OCI-LY7 (cell line): ENCODE data around the gene TINAGL1. TPM values are rescaled to one million over a fixed set of nuclear protein-coding genes. Genes with fewer than 3 reads are reported as not detected.

Experiments
- BruUV-seq: library from RNA; stranded (reverse); fragments of 400-500 nt; replicated peaks from 2 replicates; lab custom pipeline; 2021; lab: Mats Ljungman, UMichigan
- CTCF ChIA-PET: fragments of 300-600 bp; sonication (Branson Sonifier 250); formaldehyde crosslinking; loops from one replicate; lab custom pipeline; 2022; ENCODE audit warnings: antibody characterized with exemption; ENCODE audit not compliant: unreplicated experiment; lab: Charles Lee
- POLR2A ChIA-PET: fragments of 300-600 bp; sonication (Branson Sonifier 250); formaldehyde crosslinking; loops from one replicate; lab custom pipeline; 2022; ENCODE audit warnings: antibody characterized with exemption; lab: Charles Lee
- DNase-seq: peaks from one replicate; pipeline ENCODE4 v3.0.0-alpha.2; 2015; ENCODE audit warnings: low spot score
- H2AFZ ChIP-seq: fragments of 200-600 bp; sonication (generic), shearing (Covaris generic); 2 replicates; pipeline ENCODE4 v1.6.1; 2014; ENCODE audit warnings: mild to moderate bottlenecking, antibody characterized with exemption, low read length, moderate library complexity
- H3K27ac ChIP-seq: fragments of 200-600 bp; sonication (generic); 2 replicates; pipeline ENCODE4 v1.5.1; 2014; ENCODE audit warnings: mixed run types, low read depth, mild to moderate bottlenecking, moderate library complexity, low read length, inconsistent platforms; ENCODE audit not compliant: poor library complexity, severe bottlenecking
- H3K36me3 ChIP-seq: fragments of 200-600 bp; sonication (generic); 2 replicates; pipeline ENCODE4 v1.6.1; 2014; ENCODE audit warnings: mild to moderate bottlenecking, antibody characterized with exemption, low read length, moderate library complexity, mixed read lengths; ENCODE audit not compliant: insufficient read depth
- H3K4me1 ChIP-seq: fragments of 200-600 bp; sonication (generic); 2 replicates; pipeline ENCODE4 v1.5.1; 2014; ENCODE audit warnings: mild to moderate bottlenecking, low read length; ENCODE audit not compliant: insufficient read depth, poor library complexity, severe bottlenecking
- H3K4me2 ChIP-seq: fragments of 200-600 bp; sonication (generic); 2 replicates; pipeline ENCODE4 v1.6.1; 2014; ENCODE audit warnings: mild to moderate bottlenecking, low read length
- H3K4me3 ChIP-seq: fragments of 200-600 bp; sonication (generic); 2 replicates; pipeline ENCODE4 v1.5.1; 2014; ENCODE audit warnings: mild to moderate bottlenecking, low read depth, low read length; ENCODE audit not compliant: poor library complexity, severe bottlenecking
- H3K79me2 ChIP-seq: fragments of 200-600 bp; sonication (generic); 2 replicates; pipeline ENCODE4 v1.6.1; 2016; ENCODE audit warnings: low read depth, mild to moderate bottlenecking, low read length, moderate library complexity, mixed read lengths; ENCODE audit not compliant: insufficient read depth
- H3K9me2 ChIP-seq: fragments of 200-600 bp; sonication (generic); 2 replicates; pipeline ENCODE4 v1.6.1; 2016; ENCODE audit warnings: mild to moderate bottlenecking, low read length, mixed read lengths; ENCODE audit not compliant: insufficient read depth
- H3K9me3 ChIP-seq: fragments of 200-600 bp; sonication (generic); 2 replicates; pipeline ENCODE4 v1.6.1; 2014; ENCODE audit warnings: mild to moderate bottlenecking, mixed run types, low read length, mixed read lengths
- H4K20me1 ChIP-seq: fragments of 200-600 bp; sonication (generic); 2 replicates; pipeline ENCODE4 v1.6.1; 2014; ENCODE audit warnings: mild to moderate bottlenecking, antibody characterized with exemption, low read length, moderate library complexity, mixed read lengths; ENCODE audit not compliant: insufficient read depth
- CTCF ChIP-seq: fragments of 200-600 bp; sonication (generic); conservative IDR thresholded peaks from 2 replicates; pipeline ENCODE4 v1.5.1; 2014; ENCODE audit warnings: mild to moderate bottlenecking, antibody characterized with exemption, low read length, moderate library complexity, mixed read lengths
- EZH2phosphoT487 ChIP-seq: fragments of 200-600 bp; sonication (generic); IDR thresholded peaks from 2 replicates; pipeline ENCODE4 v1.6.1; 2018; ENCODE audit warnings: low read depth, borderline replicate concordance, mild to moderate bottlenecking, mixed run types, antibody characterized with exemption, low read length, moderate library complexity, mixed read lengths
- intact Hi-C: fragments of 100-400 bp; cut with micrococcal nuclease; formaldehyde crosslinking; loops from one replicate; pipeline ENCODE4 v1.10.0; 2022; ENCODE audit not compliant: unreplicated experiment
- total RNA-seq, 2 experiments: library from RNA; depleted of rRNA in 1 of 2; stranded (reverse); fragments of >200 nt in 1 of 2; shearing (Covaris generic) in 1 of 2; gene quantifications; 2 replicates each; pipeline ENCODE4 v1.2.3, GENCODE V29; 2014 to 2022

Gene TINAGL1
- total RNA-seq, 2 experiments from 2014 or later, result 0.17 TPM; not detected in 1

- no peak for DNase-seq
- Histone ChIP-seq H3K9me3 (no peaks in the 10 kb centered on the region), H3K4me3 (no peak overlapping the region), H3K4me2 (no peak overlapping the region), H3K9me2 (no peaks in the 10 kb centered on the region), H4K20me1 (no peaks in the 10 kb centered on the region), H3K4me1 (no peaks in the 10 kb centered on the region), H3K27ac (no peak overlapping the region), H3K79me2 (no peaks in the 10 kb centered on the region), H2AFZ (no peak overlapping the region), H3K36me3 (no peaks in the 10 kb centered on the region)
- no TSS peak for BruUV-seq
- intact Hi-C loops, result no loop called here
- TF ChIP-seq EZH2phosphoT487 (no peak), CTCF (no peak)
- POLR2A ChIA-PET, result no interaction called here
- CTCF ChIA-PET, result no interaction called here
Measured at GRCh38 chr1:31620631-31621497, 44.5 kb downstream of the TINAGL1 start.

GRCh38 chr1:31621498-31621820 lies 45.1 kb downstream of the TINAGL1 start:
- no peak for TF ChIP-seq EZH2phosphoT487
- BruUV-seq, result no TSS peak
- no peak for DNase-seq
- CTCF ChIA-PET, result no interaction called here
- no peak overlapping the region for H3K27ac ChIP-seq
- no peak overlapping the region for H3K4me3 ChIP-seq
- H3K4me1 ChIP-seq, result no peaks in the 10 kb centered on the region
- H3K9me2 ChIP-seq, result no peaks in the 10 kb centered on the region
- H3K4me2 ChIP-seq, result no peak overlapping the region
- no peaks in the 10 kb centered on the region for H3K79me2 ChIP-seq
- no peaks in the 10 kb centered on the region for H3K9me3 ChIP-seq
- intact Hi-C loops, result no loop called here
- POLR2A ChIA-PET, result no interaction called here
- H3K36me3 ChIP-seq, result peaks cover 3% of the 10 kb centered on the region; the same call in 1 of the 2 replicates
- H4K20me1 ChIP-seq, result no peaks in the 10 kb centered on the region
- H2AFZ ChIP-seq, result no peak overlapping the region

DNA sequence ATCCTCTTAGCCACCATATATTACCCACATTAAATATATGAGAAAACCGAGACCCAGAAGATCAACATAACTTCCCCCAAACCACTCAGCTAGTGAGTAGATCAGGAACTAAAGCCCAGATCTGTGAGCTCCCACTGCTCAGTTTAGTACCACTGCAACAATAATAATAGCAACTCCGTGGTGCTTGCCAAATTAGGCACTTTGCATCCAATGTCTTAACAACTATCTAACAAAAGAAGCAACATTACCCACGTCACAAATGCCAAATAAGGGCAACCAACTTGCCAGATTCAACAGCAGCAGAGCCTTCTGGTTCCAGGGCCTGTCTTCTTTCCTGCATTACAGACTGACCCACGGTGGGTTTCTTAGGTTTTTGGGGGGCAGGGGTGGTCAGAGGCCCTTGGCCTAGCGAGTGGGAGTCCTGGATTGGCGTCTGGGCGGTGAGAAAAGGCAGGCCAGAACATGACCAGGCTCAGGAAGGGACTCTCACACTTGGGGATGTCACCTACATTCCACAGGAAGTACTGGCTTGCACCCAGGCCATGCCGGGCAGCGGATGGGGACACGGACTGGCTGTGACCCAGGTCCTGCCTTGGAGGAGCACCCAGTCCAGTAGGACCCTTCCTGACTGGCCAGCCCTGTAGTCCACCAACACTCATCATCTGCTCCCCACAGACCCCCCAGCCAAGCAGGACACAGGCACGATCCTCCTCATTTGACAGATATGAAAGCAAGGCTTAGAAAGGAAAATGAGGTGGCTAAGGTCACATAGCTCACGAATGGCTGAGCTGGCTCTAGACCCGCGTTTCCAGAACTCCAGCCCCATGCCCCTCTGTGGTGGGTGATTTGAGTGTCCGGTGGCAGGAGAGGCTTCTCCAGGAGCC lies 45.8 kb downstream of the TINAGL1 start:
- DNase-seq, result no peak
- Histone ChIP-seq H4K20me1 (no peaks in the 10 kb centered on the region), H3K4me2 (no peak overlapping the region), H3K9me2 (no peaks in the 10 kb centered on the region), H3K9me3 (no peaks in the 10 kb centered on the region), H3K36me3 (peaks cover 3% of the 10 kb centered on the region; the same call in 1 of the 2 replicates), H3K4me3 (no peak overlapping the region), H3K4me1 (no peaks in the 10 kb centered on the region), H2AFZ (no peak overlapping the region), H3K27ac (no peak overlapping the region), H3K79me2 (no peaks in the 10 kb centered on the region)
- intact Hi-C loops, result no loop called here
- TF ChIP-seq EZH2phosphoT487, result no peak
- no peak for TF ChIP-seq CTCF
- ChIA-PET POLR2A (no interaction called here), CTCF (no interaction called here)
- BruUV-seq, result no TSS peak
